KMS-11 (cell line): ENCODE measurements around the gene SGCB.
"Not testable (repeated sequence)": the region's sequence is repeated elsewhere in the genome, so short reads cannot be mapped to it uniquely, and the experiment has no call there.

Source experiments
- H2AFZ ChIP-seq: fragments of 200-600 bp; sonication (generic); 2 replicates; pipeline ENCODE4 v1.6.1; 2016; ENCODE audit warnings: antibody characterized with exemption, mixed run types, low read depth
- H3K27ac ChIP-seq: fragments of 200-600 bp; sonication (generic); 2 replicates; pipeline ENCODE4 v1.6.1; 2016; ENCODE audit warnings: mild to moderate bottlenecking, mixed run types
- H3K27me3 ChIP-seq: fragments of 200-600 bp; sonication (generic); 2 replicates; pipeline ENCODE4 v1.6.1; 2017; ENCODE audit warnings: mild to moderate bottlenecking, low read depth, mixed run types, moderate library complexity; ENCODE audit not compliant: insufficient read depth
- H3K36me3 ChIP-seq: fragments of 200-600 bp; sonication (generic); 2 replicates; pipeline ENCODE4 v1.6.1; 2017; ENCODE audit warnings: mild to moderate bottlenecking, mixed run types; ENCODE audit not compliant: insufficient read depth
- H3K4me1 ChIP-seq: fragments of 200-600 bp; sonication (generic); 2 replicates; pipeline ENCODE4 v1.6.1; 2016; ENCODE audit warnings: mild to moderate bottlenecking, low read depth, mixed run types; ENCODE audit not compliant: poor library complexity, severe bottlenecking
- H3K4me2 ChIP-seq: fragments of 200-600 bp; sonication (generic); 2 replicates; pipeline ENCODE4 v1.7.0; 2016; ENCODE audit warnings: mild to moderate bottlenecking, mixed run types
- H3K4me3 ChIP-seq: fragments of 200-600 bp; sonication (generic); IDR thresholded peaks from 2 replicates; pipeline ENCODE4 v1.6.1; 2017; ENCODE audit warnings: low read depth, low read length, mixed read lengths; ENCODE audit not compliant: insufficient read depth
- H3K79me2 ChIP-seq: fragments of 200-600 bp; sonication (generic); 2 replicates; pipeline ENCODE4 v1.6.1; 2016; ENCODE audit warnings: low read depth, mixed run types; ENCODE audit not compliant: insufficient read depth
- H3K9ac ChIP-seq: fragments of 200-600 bp; sonication (generic); 2 replicates; pipeline ENCODE4 v1.6.1; 2016; ENCODE audit warnings: mild to moderate bottlenecking, mixed run types
- H4K20me1 ChIP-seq: fragments of 200-600 bp; sonication (generic); 2 replicates; pipeline ENCODE4 v1.6.1; 2016; ENCODE audit warnings: mild to moderate bottlenecking, mixed run types; ENCODE audit not compliant: insufficient read depth
- CTCF ChIP-seq: fragments of 200-600 bp; sonication (generic); conservative IDR thresholded peaks from 2 replicates; pipeline ENCODE4 v1.6.1; 2017; ENCODE audit warnings: low read depth, mild to moderate bottlenecking, antibody characterized with exemption, low read length, moderate library complexity, mixed read lengths

Gene SGCB

GRCh38 chr4:52038103-52038912, at the start of gene SGCB:
SGCB (minus strand) TSS chr4:52038299; CDS start chr4:52038259, 40 bp downstream.
- H3K4me2 ChIP-seq, result peak within 1 kb of the TSS; percentile 100
- no peak for TF ChIP-seq CTCF
- no peaks in the 10 kb centered on the region for H3K27me3 ChIP-seq
- no peaks in the 10 kb centered on the region for H3K36me3 ChIP-seq
- H3K27ac ChIP-seq, result no peak within 1 kb of the TSS
- H3K4me3 ChIP-seq, result peak within 1 kb of the TSS; percentile 75
- H3K9ac ChIP-seq, result peak within 1 kb of the TSS; percentile 65; the same call in 1 of the 2 replicates
- peaks cover 15% of the 10 kb centered on the region for H3K4me1 ChIP-seq
- H4K20me1 ChIP-seq, result no peaks in the 10 kb centered on the region
- peak within 1 kb of the TSS; percentile 97 for H2AFZ ChIP-seq
- H3K79me2 ChIP-seq, result peaks cover 21% of the 10 kb centered on the region

GRCh38 chr4:52086425-52086824, 48.3 kb upstream of the SGCB start:
- H3K4me1 ChIP-seq, H3K4me3 ChIP-seq, H3K79me2 ChIP-seq, H3K36me3 ChIP-seq, H3K27me3 ChIP-seq, H3K9ac ChIP-seq, H3K4me2 ChIP-seq, H2AFZ ChIP-seq, H3K27ac ChIP-seq, H4K20me1 ChIP-seq: not testable (repeated sequence)

GRCh38 chr4:52081216-52081615, 43.1 kb upstream of the SGCB start:
- no peak for TF ChIP-seq CTCF
- H3K4me1 ChIP-seq, result no peaks in the 10 kb centered on the region
- no peaks in the 10 kb centered on the region for H4K20me1 ChIP-seq
- H2AFZ ChIP-seq, result no peak overlapping the region
- no peak overlapping the region for H3K4me2 ChIP-seq
- no peak overlapping the region for H3K27ac ChIP-seq
- H3K27me3 ChIP-seq, result no peaks in the 10 kb centered on the region
- no peaks in the 10 kb centered on the region for H3K79me2 ChIP-seq
- no peak overlapping the region for H3K4me3 ChIP-seq
- no peaks in the 10 kb centered on the region for H3K36me3 ChIP-seq
- H3K9ac ChIP-seq, result no peak overlapping the region

- H4K20me1 ChIP-seq, result no peaks in the 10 kb centered on the region
- H3K79me2 ChIP-seq, result no peaks in the 10 kb centered on the region
- H3K4me2 ChIP-seq, result no peak overlapping the region
- no peak overlapping the region for H3K9ac ChIP-seq
- no peak for TF ChIP-seq CTCF
- H2AFZ ChIP-seq, result no peak overlapping the region
- no peaks in the 10 kb centered on the region for H3K36me3 ChIP-seq
- no peak overlapping the region for H3K4me3 ChIP-seq
- no peaks in the 10 kb centered on the region for H3K27me3 ChIP-seq
- no peaks in the 10 kb centered on the region for H3K4me1 ChIP-seq
- H3K27ac ChIP-seq, result no peak overlapping the region
Measured at GRCh38 chr4:52079659-52080058, 41.6 kb upstream of the SGCB start.

- TF ChIP-seq CTCF, result no peak
Measured at GRCh38 chr4:52076731-52077130, 38.6 kb upstream of the SGCB start.

More at GRCh38 chr4:52076731-52077130, 38.6 kb upstream of the SGCB start:
- H3K36me3 ChIP-seq, result no peaks in the 10 kb centered on the region
- H3K9ac ChIP-seq, result no peak overlapping the region
- H3K4me1 ChIP-seq, result no peaks in the 10 kb centered on the region
- no peaks in the 10 kb centered on the region for H3K27me3 ChIP-seq
- H3K79me2 ChIP-seq, result no peaks in the 10 kb centered on the region
- no peak overlapping the region for H3K27ac ChIP-seq
- H4K20me1 ChIP-seq, result no peaks in the 10 kb centered on the region
- H3K4me3 ChIP-seq, result no peak overlapping the region
- H3K4me2 ChIP-seq, result no peak overlapping the region
- H2AFZ ChIP-seq, result no peak overlapping the region
